Activated naive CD8-positive, alpha-beta T cell treated with anti-CD3 and anti-CD28 coated beads, Interleukin-2, amount 10 ng/mL, durations not matched to agents 7 days and 5 days (primary cell): ENCODE measurements around the gene PIANP. TPM values are rescaled to one million over a fixed set of nuclear protein-coding genes. Genes with fewer than 3 reads are reported as not detected.
"Not testable (repeated sequence)": the region's sequence is repeated elsewhere in the genome, so short reads cannot be mapped to it uniquely, and the experiment has no call there.

ENCODE experiments used
- ATAC-seq: fragments of 150-1000 bp; cut with Tn5 transposase; one replicate; pipeline ENCODE4 v1.10.0; 2021; ENCODE audit warnings: low read depth, moderate library complexity
- POLR2A ChIA-PET: fragments of 350-600 bp; sonication (Branson Sonifier 250); formaldehyde crosslinking; loops from one replicate; lab custom pipeline; 2021; ENCODE audit warnings: antibody characterized with exemption; lab: Charles Lee
- DNase-seq: peaks from one replicate; pipeline ENCODE4 v3.0.0; 2021
- H3K27ac Mint-ChIP-seq: one replicate; pipeline ENCODE4 v1.8.0; 2022; ENCODE audit warnings: mild to moderate bottlenecking, mixed read lengths
- H3K27me3 Mint-ChIP-seq: one replicate; pipeline ENCODE4 v1.8.0; 2022; ENCODE audit warnings: mild to moderate bottlenecking, moderate library complexity, mixed read lengths
- H3K36me3 Mint-ChIP-seq: one replicate; pipeline ENCODE4 v1.8.0; 2021; ENCODE audit warnings: mild to moderate bottlenecking, mixed read lengths
- H3K4me1 Mint-ChIP-seq: one replicate; pipeline ENCODE4 v1.8.0; 2021; ENCODE audit warnings: mixed read lengths
- H3K4me3 Mint-ChIP-seq: one replicate; pipeline ENCODE4 v1.8.0; 2022; ENCODE audit warnings: mild to moderate bottlenecking, moderate library complexity, mixed read lengths
- H3K9me3 Mint-ChIP-seq: one replicate; pipeline ENCODE4 v1.8.0; 2021; ENCODE audit warnings: mixed read lengths
- total RNA-seq, 2 experiments: library from RNA; stranded (reverse); gene quantifications; one replicate each; pipeline ENCODE4 v1.2.3, GENCODE V29; 2021

The PIANP gene
- total RNA-seq, 2 experiments from 2014 or later, result 0.75 to 1.1 TPM

- POLR2A ChIA-PET, result interaction anchor here (1.0 to 4.8 kb wide), 6 partner anchors 27 to 126 kb away, joined by 3 to 71 read pairs (median 11); partner anchors contain the start of genes CDCA3, LAG3, MLF2 and USP5
Observed at GRCh38 chr12:6725350-6725749, 24.7 kb upstream of the PIANP start.

DNA sequence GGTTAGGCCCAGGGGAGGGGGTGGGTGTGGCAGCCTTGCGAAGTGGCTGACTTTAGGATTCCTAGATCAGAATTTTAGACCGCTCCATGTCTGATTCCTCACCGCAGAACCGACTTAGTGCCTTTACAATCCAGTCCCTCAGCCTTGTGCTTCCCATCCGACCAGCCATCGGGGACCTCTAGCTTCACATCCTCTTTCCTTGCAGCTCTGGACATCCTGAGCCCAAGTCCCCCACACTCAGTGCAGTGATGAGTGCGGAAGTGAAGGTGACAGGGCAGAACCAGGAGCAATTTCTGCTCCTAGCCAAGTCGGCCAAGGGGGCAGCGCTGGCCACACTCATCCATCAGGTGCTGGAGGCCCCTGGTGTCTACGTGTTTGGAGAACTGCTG is 23.8 kb upstream of the PIANP start:
- POLR2A ChIA-PET, result interaction anchor here (0.5 to 4.8 kb wide), 31 partner anchors 15 to 387 kb away, joined by 3 to 71 read pairs (median 5); partner anchors contain the start of genes CDCA3, GAPDH, LAG3 and LPAR5
- H3K36me3 Mint-ChIP-seq, result peaks cover 8% of the 10 kb centered on the region
- H3K27ac Mint-ChIP-seq, result peak overlapping the region; percentile 99
- peak overlapping the region; percentile 99 for H3K4me3 Mint-ChIP-seq
- DNase-seq (peak; percentile 65), ATAC-seq (peak; percentile 29)
- H3K4me1 Mint-ChIP-seq, result peaks cover 22% of the 10 kb centered on the region
- peaks cover 3% of the 10 kb centered on the region for H3K27me3 Mint-ChIP-seq
- H3K9me3 Mint-ChIP-seq, result no peaks in the 10 kb centered on the region

More at GRCh38 chr12:6725350-6725749, 24.7 kb upstream of the PIANP start:
- no peak for ATAC-seq
- no peak for DNase-seq
- H3K36me3 Mint-ChIP-seq, result peaks cover 11% of the 10 kb centered on the region
- no peaks in the 10 kb centered on the region for H3K9me3 Mint-ChIP-seq
- peak overlapping the region; percentile 99 for H3K4me3 Mint-ChIP-seq
- H3K4me1 Mint-ChIP-seq, result peaks cover 22% of the 10 kb centered on the region
- peak overlapping the region; percentile 75 for H3K27ac Mint-ChIP-seq
- peaks cover 3% of the 10 kb centered on the region for H3K27me3 Mint-ChIP-seq

DNA sequence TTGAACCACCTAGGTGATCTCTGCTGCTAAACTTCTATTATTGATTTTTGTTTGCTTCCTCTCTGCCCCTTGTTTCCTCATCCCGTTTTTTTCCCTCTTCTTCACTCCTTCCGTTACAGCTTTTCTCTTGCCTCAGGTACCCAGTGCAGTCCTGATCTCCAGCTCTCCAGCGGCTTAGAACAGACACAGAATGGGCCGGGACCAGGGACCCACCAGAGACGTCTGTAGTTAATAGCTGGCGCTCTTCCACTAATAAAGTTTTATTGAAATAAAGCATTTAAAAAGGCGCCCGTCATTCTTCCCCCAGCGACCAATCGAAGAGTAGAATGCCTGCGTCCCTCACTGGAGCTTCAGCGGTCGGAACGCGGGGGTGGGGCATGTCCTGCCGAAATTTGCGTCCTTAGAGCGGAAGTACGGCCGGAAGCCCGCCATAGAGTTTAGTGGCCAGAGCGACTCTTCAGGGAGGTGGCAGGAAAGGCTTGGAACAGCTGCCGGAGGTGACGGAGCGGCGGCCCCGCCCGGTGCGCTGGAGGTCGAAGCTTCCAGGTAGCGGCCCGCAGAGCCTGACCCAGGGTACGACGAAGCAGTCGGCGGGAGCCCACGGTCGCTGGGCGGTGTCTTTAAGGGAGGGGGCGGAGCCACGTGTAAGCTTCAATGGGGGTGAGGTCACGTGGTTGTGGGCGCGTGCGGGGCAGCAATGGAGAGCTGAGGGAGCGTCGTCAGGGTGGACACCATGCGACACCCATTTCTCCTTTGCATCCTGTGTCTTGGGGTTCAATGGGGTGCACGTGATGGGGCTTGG is 23.2 kb upstream of the PIANP start, which contains the start of gene COPS7A:
Gene COPS7A (plus strand): TSS at position 440 of the 802 bp plus-strand sequence. CDS start 611 bp downstream, outside the sequence.
- DNase-seq (peak; percentile 93), ATAC-seq (peak; percentile 97)
- peaks cover 3% of the 10 kb centered on the region for H3K27me3 Mint-ChIP-seq
- peak within 1 kb of the TSS; percentile 99 for H3K27ac Mint-ChIP-seq
- H3K9me3 Mint-ChIP-seq, result no peaks in the 10 kb centered on the region
- peak within 1 kb of the TSS; percentile 99 for H3K4me3 Mint-ChIP-seq
- peaks cover 7% of the 10 kb centered on the region for H3K36me3 Mint-ChIP-seq
- H3K4me1 Mint-ChIP-seq, result peaks cover 22% of the 10 kb centered on the region
- POLR2A ChIA-PET, result interaction anchor here (0.5 to 4.8 kb wide), 40 partner anchors 9 to 387 kb away, joined by 3 to 71 read pairs (median 4); partner anchors contain the start of genes CDCA3, GAPDH, LAG3 and LPAR5

GRCh38 chr12:6722863-6723262 is 22.2 kb upstream of the PIANP start:
- ATAC-seq (no peak), DNase-seq (no peak)
- Mint-ChIP-seq H3K4me1 (peaks cover 22% of the 10 kb centered on the region), H3K9me3 (no peaks in the 10 kb centered on the region), H3K36me3 (peaks cover 5% of the 10 kb centered on the region), H3K27ac (no peak overlapping the region), H3K4me3 (no peak overlapping the region), H3K27me3 (peaks cover 3% of the 10 kb centered on the region)
- POLR2A ChIA-PET, result interaction anchor here (0.5 to 4.8 kb wide), 12 partner anchors 8 to 189 kb away, joined by 3 to 71 read pairs (median 6); partner anchors contain the start of genes CDCA3, GAPDH, MLF2 and SPSB2

DNA sequence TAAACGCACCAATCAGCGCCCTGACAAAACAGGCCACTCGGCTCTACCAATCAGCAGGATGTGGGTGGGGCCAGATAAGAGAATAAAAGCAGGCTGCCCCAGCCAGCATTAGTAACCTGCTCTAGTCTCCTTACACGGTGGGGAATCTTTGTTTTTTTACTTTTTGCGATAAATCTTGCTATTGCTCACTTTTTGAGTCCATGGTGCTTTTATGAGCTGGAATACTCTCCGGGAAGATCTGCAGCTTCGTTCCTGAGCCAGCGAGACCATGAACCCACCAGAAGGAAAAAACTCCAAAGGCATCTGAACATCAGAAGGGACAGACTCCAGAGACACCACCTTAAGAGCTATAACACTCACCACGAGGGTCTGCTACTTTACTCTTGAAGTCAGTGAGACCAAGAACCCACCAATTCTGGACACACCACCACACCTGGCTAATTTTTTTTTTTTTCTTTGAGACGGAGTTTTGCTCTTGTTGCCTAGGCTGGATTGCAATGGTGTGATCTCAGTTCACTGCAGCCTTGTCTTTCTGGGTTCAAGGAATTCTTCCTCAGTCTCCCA is 16.3 kb upstream of the PIANP start:
- no peaks in the 10 kb centered on the region for H3K9me3 Mint-ChIP-seq
- peaks cover 2% of the 10 kb centered on the region for H3K4me1 Mint-ChIP-seq
- DNase-seq (no peak), ATAC-seq (no peak)
- H3K27me3 Mint-ChIP-seq, result peaks cover 4% of the 10 kb centered on the region
- POLR2A ChIA-PET, result no interaction called here
- no peaks in the 10 kb centered on the region for H3K36me3 Mint-ChIP-seq
- no peak overlapping the region for H3K4me3 Mint-ChIP-seq
- no peak overlapping the region for H3K27ac Mint-ChIP-seq

- not testable (repeated sequence) for H3K27ac Mint-ChIP-seq, DNase-seq, H3K27me3 Mint-ChIP-seq
Observed at GRCh38 chr12:6716031-6716873, 15.6 kb upstream of the PIANP start.

GRCh38 chr12:6708960-6709394 is 8.4 kb upstream of the PIANP start:
- ATAC-seq (peak; percentile 68), DNase-seq (no peak)
- Mint-ChIP-seq H3K36me3 (no peaks in the 10 kb centered on the region), H3K4me1 (peaks cover 7% of the 10 kb centered on the region), H3K27me3 (peaks cover 20% of the 10 kb centered on the region), H3K9me3 (no peaks in the 10 kb centered on the region), H3K4me3 (peak overlapping the region; percentile 61), H3K27ac (peak overlapping the region; percentile 54)
- POLR2A ChIA-PET, result interaction anchor here (0.8 to 1.4 kb wide), 6 partner anchors 9 to 183 kb away, joined by 3 to 15 read pairs (median 4); partner anchors contain the start of genes COPS7A, IFFO1 and ZNF384

More at GRCh38 chr12:6716031-6716873, 15.6 kb upstream of the PIANP start:
- H3K9me3 Mint-ChIP-seq, H3K4me1 Mint-ChIP-seq, H3K36me3 Mint-ChIP-seq, ATAC-seq, POLR2A ChIA-PET, H3K4me3 Mint-ChIP-seq: not testable (repeated sequence)

DNA sequence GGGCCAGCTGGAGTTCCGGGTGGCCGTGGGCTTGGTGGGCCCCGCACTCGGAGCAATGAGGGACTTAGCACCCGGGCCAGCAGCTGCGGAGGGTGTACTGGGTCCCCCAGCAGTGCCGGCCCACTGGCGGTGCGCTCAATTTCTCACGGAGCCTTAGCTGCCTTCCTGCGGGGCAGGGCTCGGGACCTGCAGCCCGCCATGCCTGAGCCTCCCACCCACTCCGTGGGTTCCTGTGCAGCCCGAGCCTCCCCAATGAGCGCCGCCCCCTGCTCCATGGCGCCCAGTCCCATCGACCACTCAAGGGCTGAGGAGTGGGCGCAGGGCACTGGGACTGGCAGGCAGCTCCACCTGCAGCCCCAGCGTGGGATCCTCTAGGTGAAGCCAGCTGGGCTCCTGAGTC is 7.7 kb upstream of the PIANP start:
- not testable (repeated sequence) for H3K9me3 Mint-ChIP-seq, DNase-seq, H3K27ac Mint-ChIP-seq, H3K4me1 Mint-ChIP-seq, ATAC-seq, H3K36me3 Mint-ChIP-seq, H3K4me3 Mint-ChIP-seq
- POLR2A ChIA-PET, result interaction anchor here (1.0 to 1.4 kb wide), 4 partner anchors 9 to 19 kb away, joined by 3 to 15 read pairs (median 6); partner anchors contain the start of genes COPS7A and ZNF384
- peaks cover 25% of the 10 kb centered on the region for H3K27me3 Mint-ChIP-seq

DNA sequence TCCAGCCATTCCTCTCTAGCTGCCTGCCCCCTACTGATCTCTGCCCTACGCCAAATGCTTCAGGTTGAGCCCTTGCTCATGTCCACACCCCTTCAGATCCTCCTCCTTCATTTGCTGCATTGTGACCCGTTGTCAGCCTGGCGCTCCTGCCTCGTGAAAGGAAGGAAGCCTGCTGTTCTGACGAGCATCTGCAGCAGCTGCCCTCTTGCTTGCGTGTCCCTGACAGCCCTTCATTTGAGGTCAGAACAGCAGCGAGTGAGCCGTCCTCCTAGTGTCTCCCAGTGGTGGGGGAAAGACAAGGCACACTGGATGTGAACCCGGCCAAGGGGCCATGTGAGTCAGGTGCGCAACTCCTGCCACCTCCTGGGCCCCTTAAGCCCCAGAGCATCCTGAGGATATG is 3.0 kb upstream of the PIANP start:
- Mint-ChIP-seq H3K4me3 (no peak overlapping the region), H3K36me3 (no peaks in the 10 kb centered on the region), H3K27me3 (peaks cover 68% of the 10 kb centered on the region), H3K4me1 (peaks cover 18% of the 10 kb centered on the region), H3K27ac (no peak overlapping the region), H3K9me3 (no peaks in the 10 kb centered on the region)
- peak; percentile 35 for ATAC-seq
- POLR2A ChIA-PET, result no interaction called here
- DNase-seq, result no peak

- POLR2A ChIA-PET, result no interaction called here
- ATAC-seq, result no peak
- Mint-ChIP-seq H3K27ac (peak overlapping the region; percentile 19), H3K36me3 (no peaks in the 10 kb centered on the region), H3K4me3 (peak overlapping the region; percentile 39), H3K9me3 (no peaks in the 10 kb centered on the region), H3K27me3 (peaks cover 77% of the 10 kb centered on the region), H3K4me1 (peaks cover 25% of the 10 kb centered on the region)
- no peak for DNase-seq
Observed at GRCh38 chr12:6701078-6701768, 608 bp upstream of the PIANP start.

GRCh38 chr12:6699989-6700645 is 498 bp downstream of the PIANP start:
- DNase-seq (peak; percentile 48), ATAC-seq (peak; percentile 27)
- no peak overlapping the region for H3K27ac Mint-ChIP-seq
- peak overlapping the region; percentile 67 for H3K4me3 Mint-ChIP-seq
- peaks cover 71% of the 10 kb centered on the region for H3K27me3 Mint-ChIP-seq
- H3K4me1 Mint-ChIP-seq, result peaks cover 25% of the 10 kb centered on the region
- H3K36me3 Mint-ChIP-seq, result no peaks in the 10 kb centered on the region
- POLR2A ChIA-PET, result interaction anchor here (0.6 to 2.3 kb wide), 3 partner anchors 9 to 71 kb away, joined by 5 to 14 read pairs (median 8); partner anchors contain the start of gene ZNF384
- H3K9me3 Mint-ChIP-seq, result no peaks in the 10 kb centered on the region
